ENCODE measurements around the gene PPP1R10.
A peak's percentile ranks its signal among the peaks of the same experiment; 100 is the strongest.

The PPP1R10 gene

GRCh38 chr6:30556066-30556905, 60.8 kb downstream of the PPP1R10 start, which contains the start of gene GNL1:
TSS of gene GNL1 (minus strand) at chr6:30556489. CDS start at chr6:30556203, 286 bp downstream.
- DNase-seq = peak; percentile 93 to 96 (median 94)

DNA sequence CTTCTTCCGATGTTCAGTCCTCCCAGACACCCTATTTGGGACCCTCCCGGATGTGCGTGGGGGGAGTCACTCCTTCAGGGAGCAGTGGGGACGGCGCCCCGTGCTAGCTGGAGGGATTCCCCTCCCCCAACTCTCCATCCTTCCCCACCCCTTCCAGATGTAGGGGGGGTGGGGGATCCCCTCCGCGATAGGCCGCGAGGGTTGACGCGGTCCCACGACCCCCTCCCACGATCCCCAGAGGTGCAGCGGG, 61.3 kb downstream of the PPP1R10 start:
- DNase-seq = no peak

DNA sequence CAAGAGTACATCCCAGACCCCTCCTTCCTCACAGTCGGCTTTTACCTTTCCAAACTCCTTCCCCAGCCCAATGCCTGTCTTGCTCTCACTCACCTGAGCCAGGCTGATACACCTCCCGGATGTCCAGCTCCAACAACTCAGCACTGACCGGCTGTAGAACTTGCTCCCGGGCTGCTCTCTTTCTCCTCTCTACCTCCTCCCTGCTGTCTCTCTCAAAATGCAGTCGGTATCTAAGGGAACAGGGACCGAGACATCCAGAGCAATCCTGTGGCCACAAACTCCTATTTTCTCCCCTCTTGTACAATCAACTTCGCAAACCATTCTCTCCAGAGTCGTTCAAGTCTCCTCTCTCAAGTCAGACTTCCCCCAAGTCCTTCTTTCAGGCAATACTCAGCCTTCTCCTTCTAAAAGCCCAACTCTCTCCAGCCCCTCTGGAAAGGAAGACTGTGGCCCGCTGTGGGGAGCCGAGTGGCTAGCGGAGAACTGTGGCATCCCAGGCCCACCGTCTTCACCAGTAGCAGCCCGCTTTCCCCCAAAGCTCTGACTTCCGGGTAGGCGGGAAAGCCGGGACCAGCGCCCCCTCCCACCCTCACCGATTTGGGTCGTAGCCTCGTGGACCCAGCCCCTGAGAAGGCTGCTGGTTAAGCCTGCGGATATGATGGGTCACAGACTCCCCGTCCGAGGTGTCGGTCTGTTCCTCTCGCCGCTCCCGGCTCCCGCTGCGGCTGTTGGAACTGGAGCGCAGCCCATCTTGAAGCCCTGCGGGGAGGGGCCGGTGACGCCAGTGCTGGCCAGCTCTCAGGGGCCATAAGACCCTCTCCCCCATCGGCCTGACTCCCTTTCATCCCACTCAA, 61.9 kb downstream of the PPP1R10 start:
- peak; percentile 9 to 52 (median 32) for DNase-seq

DNA sequence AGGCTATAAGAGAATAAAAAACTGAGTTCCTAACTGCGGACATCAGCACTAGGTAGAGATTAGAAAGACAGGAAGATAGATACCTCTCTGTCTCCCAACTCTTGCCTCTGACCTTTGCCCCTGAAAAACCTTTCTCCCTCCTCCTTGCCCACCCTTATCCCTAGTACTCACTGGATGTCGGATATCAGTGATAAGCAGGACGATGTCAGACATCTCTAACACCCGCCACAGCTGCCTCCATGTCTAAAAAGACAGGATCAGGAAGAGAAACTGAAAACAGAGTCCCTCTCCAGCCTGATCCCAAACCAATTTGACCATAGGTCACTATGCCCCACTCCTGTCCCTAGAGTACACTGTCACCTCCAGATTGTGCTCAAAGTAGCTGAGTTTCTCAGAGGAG, 62.6 kb downstream of the PPP1R10 start:
- no peak for DNase-seq

All from suppressor macrophage (primary cell).